ENCODE measurements around the gene SMCO4. TPM values are rescaled to one million over a fixed set of nuclear protein-coding genes. Genes with fewer than 3 reads are reported as not detected.

SMCO4 gene
- total and polyA plus RNA-seq, 2 of the 8 experiments (the other 6 are each of a cell fraction or from before 2014, with no cell fraction given): 33.2 to 53.9 TPM

DNA sequence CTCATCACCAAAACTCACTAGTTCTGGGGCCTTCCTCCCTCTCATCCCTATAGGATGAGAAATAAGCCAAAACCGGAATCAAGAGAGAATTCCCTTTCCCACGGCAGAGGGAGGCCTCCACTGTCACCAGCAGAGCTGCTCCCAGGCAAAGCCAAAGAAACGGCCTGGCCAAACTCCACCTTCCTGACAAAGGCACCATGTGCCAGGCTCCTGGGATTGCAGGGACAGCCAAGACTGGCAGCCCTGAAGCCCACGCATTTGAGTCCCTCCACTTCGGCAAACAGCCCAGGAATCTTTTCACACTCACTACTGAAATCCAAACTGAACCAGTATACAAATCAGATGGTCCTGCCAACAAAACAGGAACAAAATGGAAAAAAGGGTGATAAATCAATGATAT, 6.1 kb downstream of the SMCO4 start:
- no peaks in the 10 kb centered on the region for H3K36me3 ChIP-seq (ENCODE audit: control insufficient read depth in 2 of 4, insufficient read depth in 4 of 4, low read length in 3 of 4)
- no peak overlapping the region for H4K5ac ChIP-seq (ENCODE audit: insufficient read length, low read depth, low read length)
- no peak overlapping the region for H3K23ac ChIP-seq (ENCODE audit: insufficient read length)
- no peak overlapping the region for H4K8ac ChIP-seq (ENCODE audit: extremely low read depth, insufficient read depth, low read length)
- H3K23me2 ChIP-seq (ENCODE audit: low read depth, low read length): peaks cover under 1% of the 10 kb centered on the region; the same call in 1 of the 2 replicates
- WGBS, 2 experiments (ENCODE audit: extremely low coverage in 1 of 2, insufficient coverage in 1 of 2, insufficient read length in 1 of 2, insufficient replicate concordance in 2 of 2, low coverage in 1 of 2, low lambda C conversion rate in 2 of 2, missing lambda C conversion rate in 1 of 2): 62% methylated on average over 5 of the region's 5 CpGs; no CpG with 5 or more reads in 1 of the 2 experiments
- ChIA-PET CTCF (ENCODE audit: partially characterized antibody) (interaction anchor here (0.6 to 1.6 kb wide), 5 partner anchors 10 to 302 kb away, joined by 3 to 4 read pairs (median 3); no protein-coding TSS in a partner anchor), POLR2A (ENCODE audit: partially characterized antibody) (interaction anchor here (0.9 to 1.3 kb wide), 3 partner anchors 9 to 465 kb away, joined by 3 read pairs; no protein-coding TSS in a partner anchor)
- peaks cover 14% of the 10 kb centered on the region for H3K79me1 ChIP-seq (ENCODE audit: low read depth, low read length)
- H2BK20ac ChIP-seq (ENCODE audit: low read length): no peak overlapping the region
- no peak overlapping the region for H3K4me3 ChIP-seq (ENCODE audit: extremely low read depth in 1 of 4, insufficient read depth in 2 of 4, low read depth in 3 of 4, low read length in 4 of 4)
- no peak overlapping the region for H3K27ac ChIP-seq (ENCODE audit: low read depth, low read length)
- peaks cover 0 to 94% of the 10 kb centered on the region in 2 experiments; a peak in 2 of 4 replicates for H3K79me2 ChIP-seq (ENCODE audit: control insufficient read depth in 1 of 2, insufficient read depth in 2 of 2, low read length in 2 of 2)
- H3K4me2 ChIP-seq (ENCODE audit: insufficient read depth in 1 of 2, low read depth in 2 of 2, low read length in 2 of 2): no peak overlapping the region
- no peak overlapping the region for H3K56ac ChIP-seq (replicated peaks; ENCODE audit: insufficient read length, low read depth, low read length)
- H3K9ac ChIP-seq (replicated peaks in 1 of 4; ENCODE audit: extremely low read depth in 1 of 4, low read depth in 3 of 4, low read length in 3 of 4): no peak overlapping the region
- peak overlapping the region; percentile 75; the same call in 1 of the 2 replicates for H2BK15ac ChIP-seq (ENCODE audit: low read length)
- no peak overlapping the region for H3K14ac ChIP-seq (ENCODE audit: insufficient read length)
- FAIRE-seq (no peak), DNase-seq (ENCODE audit: low read depth in 1 of 2, low spot score in 2 of 2) (no peak)
- TF ChIP-seq CEBPB (IDR thresholded peaks at IDR 0.05; ENCODE audit: low read depth, low read length): no peak
- no peak for TF ChIP-seq POLR2AphosphoS5 (IDR thresholded peaks at IDR 0.05; ENCODE audit: low read depth, low read length)
- TF ChIP-seq GABPA (IDR thresholded peaks at IDR 0.05; ENCODE audit: borderline replicate concordance, insufficient read depth, low read length): no peak
- TF ChIP-seq HDAC2 (IDR thresholded peaks at IDR 0.05; ENCODE audit: borderline replicate concordance in 1 of 2, low read depth in 2 of 2, low read length in 2 of 2): no peak
- no peak for TF ChIP-seq CTBP2 (IDR thresholded peaks at IDR 0.05; ENCODE audit: borderline replicate concordance, insufficient read depth, insufficient read length, low read length)
- no peak for TF ChIP-seq SIN3A (conservative IDR thresholded peaks at IDR 0.05 in 1 of 2, IDR thresholded peaks at IDR 0.05 in 1 of 2; ENCODE audit: low read depth in 1 of 2, low read length in 2 of 2)
- no peak for TF ChIP-seq SUZ12 (IDR thresholded peaks at IDR 0.05; ENCODE audit: low read length)
- H3K4ac ChIP-seq (replicated peaks; ENCODE audit: insufficient read length, low read depth, low read length): no peak overlapping the region
- no peak overlapping the region for H2BK120ac ChIP-seq (replicated peaks; ENCODE audit: low read depth, low read length)
- H2BK12ac ChIP-seq (ENCODE audit: low read depth, low read length): no peak overlapping the region
- H3K27me3 ChIP-seq (replicated peaks in 1 of 4; ENCODE audit: control insufficient read depth in 3 of 4, extremely low read depth in 1 of 4, insufficient read depth in 3 of 4, low read length in 3 of 4): no peaks in the 10 kb centered on the region
- no peak overlapping the region for H4K91ac ChIP-seq (replicated peaks; ENCODE audit: insufficient read length, low read length)
- H3K18ac ChIP-seq (ENCODE audit: extremely low read depth, low read length): no peak overlapping the region
- no peak overlapping the region for H2BK5ac ChIP-seq (ENCODE audit: low read depth, low read length)
- H2AFZ ChIP-seq (ENCODE audit: low read length): no peak overlapping the region
- peaks cover 5 to 11% (median 6%) of the 10 kb centered on the region in 4 experiments; a peak in 6 of 7 replicates for H3K4me1 ChIP-seq (replicated peaks in 1 of 4; ENCODE audit: control insufficient read depth in 3 of 4, insufficient read depth in 4 of 4, low read length in 3 of 4)
- H3K9me3 ChIP-seq (ENCODE audit: insufficient read depth in 2 of 2, low read depth in 1 of 2, low read length in 1 of 2): no peaks in the 10 kb centered on the region
- H2AK5ac ChIP-seq (ENCODE audit: low read depth, low read length): no peak overlapping the region
- H4K20me1 ChIP-seq (replicated peaks in 1 of 2; ENCODE audit: control insufficient read depth in 1 of 2, insufficient read depth in 2 of 2, low read length in 2 of 2): peaks cover 1 to 4% of the 10 kb centered on the region in 2 experiments
